ENCODE results near the gene RYR2.

The RYR2 gene

GRCh38 chr1:237033061-237033460, 8.9 kb upstream of the RYR2 start:
- no peak for DNase-seq

- DNase-seq: no peak
Measured at GRCh38 chr1:237033804-237034203, 8.2 kb upstream of the RYR2 start.

GRCh38 chr1:237035759-237036158, 6.2 kb upstream of the RYR2 start:
- DNase-seq: no peak

- no peak for DNase-seq
Measured at GRCh38 chr1:237038211-237038610, 3.8 kb upstream of the RYR2 start.

- no peak for DNase-seq
Measured at GRCh38 chr1:237040823-237041222, 1.2 kb upstream of the RYR2 start.

GRCh38 chr1:237041461-237041794, 556 bp upstream of the RYR2 start:
- DNase-seq: no peak

- DNase-seq: no peak
Measured at GRCh38 chr1:237042526-237042891, 525 bp downstream of the RYR2 start.

- DNase-seq: no peak
Measured at GRCh38 chr1:237042892-237043576, 1.1 kb downstream of the RYR2 start.

- DNase-seq: no peak
Measured at GRCh38 chr1:237043846-237044636, 2.1 kb downstream of the RYR2 start.

- no peak for DNase-seq
Measured at GRCh38 chr1:237045278-237046016, 3.5 kb downstream of the RYR2 start.

GRCh38 chr1:237048803-237049202, 6.8 kb downstream of the RYR2 start:
- DNase-seq: no peak

- no peak for DNase-seq
Measured at GRCh38 chr1:237050185-237050584, 8.2 kb downstream of the RYR2 start.

- DNase-seq: no peak
Measured at GRCh38 chr1:237050915-237051314, 8.9 kb downstream of the RYR2 start.

GRCh38 chr1:237054313-237054712, 12.3 kb downstream of the RYR2 start:
- no peak for DNase-seq

- no peak for DNase-seq
Measured at GRCh38 chr1:237058470-237058869, 16.5 kb downstream of the RYR2 start.

GRCh38 chr1:237059244-237059643, 17.3 kb downstream of the RYR2 start:
- DNase-seq: no peak

GRCh38 chr1:237062976-237063375, 21.0 kb downstream of the RYR2 start:
- no peak for DNase-seq

- no peak for DNase-seq
Measured at GRCh38 chr1:237065903-237066302, 23.9 kb downstream of the RYR2 start.

- DNase-seq: no peak
Measured at GRCh38 chr1:237070519-237070918, 28.5 kb downstream of the RYR2 start.

GRCh38 chr1:237071641-237072420, 29.8 kb downstream of the RYR2 start:
- no peak for DNase-seq

GRCh38 chr1:237074371-237075117, 32.6 kb downstream of the RYR2 start:
- no peak for DNase-seq

GRCh38 chr1:237084341-237085077, 42.5 kb downstream of the RYR2 start:
- DNase-seq: no peak
